AG10803 (cell line): ENCODE results near the gene MEF2A.
"Not testable (repeated sequence)": the region's sequence is repeated elsewhere in the genome, so short reads cannot be mapped to it uniquely, and the experiment has no call there.

Source experiments
- DNase-seq: peaks from one replicate; pipeline ENCODE4 v3.0.0; 2010; ENCODE audit warnings: low read depth
- H3K4me3 ChIP-seq: 2 replicates; pipeline ENCODE4 v1.5.1; 2011; ENCODE audit warnings: mild to moderate bottlenecking, low read length, control low read depth
- CTCF ChIP-seq: conservative IDR thresholded peaks from 2 replicates; pipeline ENCODE4 v1.5.1; 2011; ENCODE audit warnings: mild to moderate bottlenecking, low read length, control low read depth, inconsistent platforms

The MEF2A gene

GRCh38 chr15:99565299-99566156 lies at the start of gene MEF2A:
TSS of gene MEF2A (plus strand) at chr15:99565984. CDS start at chr15:99633120, 67,136 bp downstream.
- H3K4me3 ChIP-seq: peak within 1 kb of the TSS; percentile 89
- no peak for TF ChIP-seq CTCF
- peak; percentile 96 for DNase-seq

GRCh38 chr15:99518191-99518590 lies 47.6 kb upstream of the MEF2A start:
- no peak for DNase-seq
- H3K4me3 ChIP-seq: no peak overlapping the region
- TF ChIP-seq CTCF: no peak

- not testable (repeated sequence) for DNase-seq
Measured at GRCh38 chr15:99519366-99519765, 46.4 kb upstream of the MEF2A start.

GRCh38 chr15:99522288-99522687 lies 43.5 kb upstream of the MEF2A start:
- no peak overlapping the region for H3K4me3 ChIP-seq
- DNase-seq: no peak
- TF ChIP-seq CTCF: no peak

More at GRCh38 chr15:99519366-99519765, 46.4 kb upstream of the MEF2A start:
- not testable (repeated sequence) for H3K4me3 ChIP-seq

- no peak overlapping the region for H3K4me3 ChIP-seq
- no peak for DNase-seq
- no peak for TF ChIP-seq CTCF
Measured at GRCh38 chr15:99526176-99526575, 39.6 kb upstream of the MEF2A start.

- no peak for TF ChIP-seq CTCF
- DNase-seq: no peak
Measured at GRCh38 chr15:99526671-99527070, 39.1 kb upstream of the MEF2A start.

GRCh38 chr15:99536422-99537040 lies 29.3 kb upstream of the MEF2A start:
- H3K4me3 ChIP-seq: no peak overlapping the region
- peak; percentile 78 for DNase-seq
- no peak for TF ChIP-seq CTCF

More at GRCh38 chr15:99526671-99527070, 39.1 kb upstream of the MEF2A start:
- H3K4me3 ChIP-seq: no peak overlapping the region
